ENCODE data around the gene HACD4.
"Not testable (repeated sequence)": the region's sequence is repeated elsewhere in the genome, so short reads cannot be mapped to it uniquely, and the experiment has no call there.

Gene HACD4

DNA sequence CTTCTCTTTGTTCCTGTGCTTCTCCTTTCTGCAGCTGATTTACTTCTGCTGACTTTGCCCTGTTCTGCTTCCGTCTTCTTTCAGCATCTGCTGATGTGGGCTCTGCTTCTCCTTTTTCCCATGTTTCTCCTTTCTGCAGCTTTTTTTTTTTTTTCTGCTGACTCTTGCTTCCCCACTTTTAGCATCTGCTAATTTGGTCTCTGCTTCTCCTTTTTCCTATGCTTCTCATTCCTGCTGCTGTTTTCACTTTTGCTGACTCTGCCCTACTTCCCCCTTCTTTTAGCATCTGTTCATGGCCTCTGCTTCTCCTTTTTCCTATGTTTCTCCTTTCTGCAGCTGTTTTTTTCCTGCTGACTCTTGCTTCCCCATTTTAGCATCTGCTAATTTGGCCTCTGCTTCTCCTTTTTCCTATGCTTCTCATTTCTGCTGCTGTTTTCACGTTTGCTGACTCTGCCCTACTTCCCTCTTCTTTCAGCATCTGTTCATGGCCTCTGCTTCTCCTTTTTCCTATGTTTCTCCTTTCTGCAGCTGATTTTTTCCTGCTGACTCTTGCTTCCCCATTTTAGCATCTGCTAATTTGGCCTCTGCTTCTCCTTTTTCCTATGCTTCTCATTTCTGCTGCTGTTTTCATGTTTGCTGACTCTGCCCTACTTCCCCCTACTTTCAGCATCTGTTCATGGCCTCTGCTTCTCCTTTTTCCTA lies 58.0 kb downstream of the HACD4 start:
- DNase-seq (ENCODE audit: low read depth, low spot score) = not testable (repeated sequence)

GRCh38 chr9:20972684-20973083 lies 58.8 kb downstream of the HACD4 start:
- no peak for DNase-seq (ENCODE audit: low read depth, low spot score)

DNA sequence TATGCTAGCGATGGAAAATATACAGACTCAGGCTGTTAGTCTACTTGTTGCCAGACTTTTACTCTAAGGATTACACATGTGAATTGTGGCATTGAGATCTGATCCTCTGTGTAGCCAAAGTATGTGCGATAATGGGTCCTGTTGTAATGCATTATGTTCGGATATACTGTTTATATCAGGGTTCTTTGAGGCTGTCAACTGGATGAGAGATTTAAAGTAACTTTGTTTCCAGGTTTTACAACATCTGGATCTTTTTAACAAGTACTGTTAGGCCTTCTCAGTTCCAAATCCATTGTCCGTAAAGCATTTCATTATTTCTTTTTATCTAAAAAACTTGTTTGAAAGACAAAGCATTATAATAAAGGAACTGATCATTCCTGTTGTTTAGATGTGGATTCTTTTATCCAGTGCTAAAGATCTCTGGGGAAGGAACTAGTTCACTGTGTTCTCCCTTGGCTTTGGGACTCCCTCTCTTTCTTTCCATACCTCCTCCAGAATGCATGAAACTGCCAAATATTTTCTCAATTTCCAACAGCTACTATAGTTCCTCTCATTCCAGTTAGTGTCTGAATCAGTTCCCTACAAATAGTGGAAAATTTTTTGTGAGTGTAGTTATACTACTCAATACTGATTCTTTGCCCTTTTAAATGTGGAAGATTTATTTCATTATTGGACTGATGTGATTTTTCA lies 68.8 kb downstream of the HACD4 start:
- no peak for DNase-seq (ENCODE audit: low read depth, low spot score)

- DNase-seq (ENCODE audit: low read depth, low spot score) = no peak
These were observed 80.7 kb downstream of the HACD4 start for GRCh38 chr9:20950707-20951106.

Data from astrocyte of the hippocampus (primary cell).